ENCODE measurements around the gene PARD3B. TPM values are rescaled to one million over a fixed set of nuclear protein-coding genes. Genes with fewer than 3 reads are reported as not detected.

PARD3B gene
- total RNA-seq, 1 donor from 2014 or later, result 4.5 TPM

- DNase-seq (ENCODE audit: low spot score in 2 of 2), result no peak
- no peak for FAIRE-seq
Measured at GRCh38 chr2:205070889-205071288, 525.6 kb downstream of the PARD3B start.

DNA sequence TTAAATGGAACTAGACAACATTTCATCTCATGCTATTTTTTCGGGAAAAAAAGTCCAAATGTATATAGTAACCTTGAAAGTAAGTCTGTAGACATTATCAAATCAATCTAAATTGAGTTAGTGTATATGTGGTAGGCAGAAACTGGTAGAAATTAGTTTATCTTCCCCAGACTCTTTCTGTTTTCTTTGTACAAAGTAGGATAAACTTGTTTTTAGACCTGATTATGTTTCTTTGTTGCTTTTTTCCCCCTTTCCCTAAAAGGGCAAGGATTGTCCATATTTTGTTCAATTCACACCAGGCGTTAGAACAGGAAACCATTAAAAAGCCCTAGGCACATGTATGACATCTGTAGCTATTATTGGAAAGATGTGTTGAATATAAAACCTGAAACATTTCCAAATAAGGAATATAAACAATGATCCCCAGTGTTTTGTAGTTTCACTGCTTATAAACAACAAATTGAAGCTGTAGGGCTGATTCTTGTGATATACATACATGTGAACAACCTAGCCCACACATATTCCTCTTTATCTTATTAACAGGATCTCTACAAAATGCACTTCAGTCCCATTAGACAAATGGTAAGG is 528.3 kb downstream of the PARD3B start:
- FAIRE-seq (no peak), DNase-seq (ENCODE audit: low spot score in 2 of 2) (no peak)

GRCh38 chr2:205076405-205076804 is 531.1 kb downstream of the PARD3B start:
- FAIRE-seq (no peak), DNase-seq (ENCODE audit: low spot score in 2 of 2) (no peak)

DNA sequence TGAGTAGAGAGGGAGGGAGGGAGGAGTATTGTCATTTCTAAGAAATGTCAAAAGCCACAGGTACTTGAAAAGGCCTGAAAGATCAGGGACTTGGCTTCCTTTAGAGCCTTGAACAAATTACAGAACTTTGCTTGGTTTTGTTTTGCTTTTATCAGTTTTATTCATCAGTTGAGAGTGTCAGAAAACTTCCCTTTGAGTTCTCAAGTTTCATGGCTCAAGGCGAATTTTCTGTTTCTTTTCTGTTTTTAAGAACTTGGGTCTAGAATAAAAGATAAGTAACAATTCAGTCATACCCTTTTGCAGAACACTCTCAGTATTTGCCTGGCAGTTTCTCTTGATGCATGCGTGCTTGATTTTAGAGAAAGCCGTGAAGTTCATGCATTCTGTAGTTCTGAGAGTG is 531.9 kb downstream of the PARD3B start:
- no peak for FAIRE-seq
- no peak for DNase-seq (ENCODE audit: low spot score in 2 of 2)

GRCh38 chr2:205078762-205079161 is 533.5 kb downstream of the PARD3B start:
- no peak for DNase-seq (ENCODE audit: low spot score in 2 of 2)
- no peak for FAIRE-seq

DNA sequence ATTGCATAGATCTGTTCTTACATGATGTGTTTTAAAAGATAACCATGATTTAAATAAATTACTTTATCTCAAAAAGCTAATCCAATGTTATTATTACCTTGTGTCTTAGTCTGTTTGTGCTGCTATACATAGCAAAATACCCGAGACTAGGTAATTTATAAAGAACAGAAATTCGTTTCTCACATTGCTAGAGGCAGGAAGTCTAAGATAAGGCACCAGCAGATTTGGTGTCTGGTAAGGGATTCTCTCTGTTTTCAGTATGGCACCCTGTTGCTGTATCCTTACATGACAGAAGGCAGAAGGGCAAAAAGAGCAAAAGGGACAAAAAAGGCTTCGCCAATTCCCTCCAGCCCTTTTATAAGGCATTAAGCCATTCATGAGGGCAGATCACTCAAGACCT is 533.9 kb downstream of the PARD3B start:
- no peak for FAIRE-seq
- DNase-seq (ENCODE audit: low spot score in 2 of 2), result no peak

DNA sequence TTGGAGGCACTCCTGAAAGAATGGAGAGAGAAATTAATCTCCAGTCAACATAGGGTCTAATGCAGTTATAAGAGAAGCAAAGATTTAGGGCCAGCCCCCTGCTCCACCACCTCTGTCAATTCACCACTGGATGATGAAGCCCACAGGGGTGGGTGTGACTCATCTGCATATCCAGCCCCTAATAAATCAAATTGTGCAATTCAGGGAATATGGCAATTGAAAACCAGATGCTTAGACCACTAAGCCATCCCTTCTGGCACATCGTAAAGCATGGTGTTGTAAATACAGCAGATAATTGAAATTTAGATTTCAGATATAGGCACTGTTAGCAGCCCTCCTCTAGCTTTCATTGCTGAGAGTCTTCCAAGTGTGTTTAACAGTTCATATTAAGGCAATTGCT is 541.4 kb downstream of the PARD3B start:
- DNase-seq (ENCODE audit: low spot score in 2 of 2), result no peak

GRCh38 chr2:205087862-205088261 is 542.6 kb downstream of the PARD3B start:
- FAIRE-seq, result no peak
- DNase-seq (ENCODE audit: low spot score in 2 of 2), result no peak

More for the DNA sequence above, 541.4 kb downstream of the PARD3B start:
- FAIRE-seq, result no peak

DNA sequence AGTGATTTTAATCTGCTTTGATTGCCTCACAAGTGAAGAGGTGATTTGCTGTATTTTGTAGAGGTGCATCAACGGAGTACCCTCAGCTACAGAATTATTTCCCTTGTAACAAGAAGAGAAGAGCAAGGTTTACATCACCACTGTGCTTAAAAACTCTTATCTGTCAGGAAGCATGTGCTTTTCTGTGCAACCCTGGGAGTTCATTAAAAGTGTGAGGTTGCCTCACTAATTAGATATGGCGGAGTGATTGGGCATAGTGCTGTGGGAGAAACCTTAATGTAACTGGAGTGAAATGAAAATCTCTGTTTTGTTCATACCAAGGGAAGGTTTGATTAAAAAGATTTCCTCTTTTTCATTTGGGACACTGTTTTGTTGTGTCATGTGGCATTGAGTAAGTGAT is 544.7 kb downstream of the PARD3B start:
- DNase-seq (ENCODE audit: low spot score in 2 of 2), result no peak
- FAIRE-seq, result no peak

DNA sequence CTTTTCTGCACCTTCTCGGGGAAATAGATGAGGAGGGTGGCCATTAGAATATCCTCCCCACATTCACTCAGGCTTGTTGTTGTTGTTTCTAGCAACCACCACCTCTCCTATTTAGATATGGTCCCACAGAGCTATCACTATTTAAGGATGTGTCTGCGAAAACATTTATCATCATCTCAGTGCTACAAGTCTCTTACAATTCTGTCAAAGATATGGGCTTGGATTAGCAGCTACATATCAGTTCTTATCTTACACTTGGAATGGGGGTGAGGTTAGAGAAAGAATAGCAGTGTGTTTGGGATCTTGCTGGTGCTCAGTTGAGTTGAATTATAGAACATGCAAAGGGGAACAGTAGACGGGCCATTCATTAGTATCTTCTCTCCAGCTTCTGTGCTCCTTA is 546.1 kb downstream of the PARD3B start:
- FAIRE-seq (no peak), DNase-seq (ENCODE audit: low spot score in 2 of 2) (no peak)

GRCh38 chr2:205094031-205094430 is 548.8 kb downstream of the PARD3B start:
- DNase-seq (ENCODE audit: low spot score in 2 of 2) (no peak), FAIRE-seq (no peak)

- FAIRE-seq (no peak), DNase-seq (ENCODE audit: low spot score in 2 of 2) (no peak)
Measured at GRCh38 chr2:205103699-205104098, 558.4 kb downstream of the PARD3B start.

- DNase-seq (ENCODE audit: low spot score in 2 of 2) (no peak), FAIRE-seq (no peak)
Measured at GRCh38 chr2:205107810-205108209, 562.5 kb downstream of the PARD3B start.

DNA sequence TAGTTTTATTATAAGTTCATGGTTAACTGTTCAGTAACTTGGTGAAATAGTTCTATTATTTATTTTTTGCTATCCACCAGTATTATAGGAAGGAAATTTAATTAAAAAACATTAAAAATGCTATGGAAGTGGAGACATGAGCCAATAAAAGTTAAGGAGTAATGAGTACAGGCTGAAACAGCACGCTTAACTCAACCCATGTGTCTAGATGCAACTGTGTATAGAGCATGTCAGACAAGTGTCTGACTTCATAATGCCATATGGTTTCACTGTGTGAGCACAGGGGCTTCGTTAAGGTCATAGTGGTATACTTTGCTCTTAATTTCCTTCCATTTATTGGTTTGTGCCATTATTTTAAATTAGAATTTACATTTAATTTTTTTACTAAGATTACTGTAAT is 570.2 kb downstream of the PARD3B start:
- FAIRE-seq (no peak), DNase-seq (ENCODE audit: low spot score in 2 of 2) (no peak)

DNA sequence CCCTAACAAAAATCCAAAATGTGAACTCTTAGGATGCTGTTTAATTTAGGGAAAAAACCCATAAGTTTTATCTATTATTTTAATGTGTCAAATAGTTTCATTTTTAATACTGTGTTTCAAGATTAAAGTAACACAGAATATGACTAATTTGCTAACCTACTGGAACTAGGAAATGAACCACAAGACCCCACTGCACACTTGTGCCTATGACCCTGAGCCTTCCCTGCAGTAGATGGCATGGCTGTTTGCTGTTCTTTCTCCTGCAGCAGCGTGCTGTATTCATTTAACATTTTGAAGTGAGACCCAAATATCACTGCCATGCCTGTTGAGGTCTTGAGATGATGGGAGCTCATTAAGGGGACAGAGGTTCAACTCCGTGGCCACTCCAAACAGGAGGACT is 571.9 kb downstream of the PARD3B start:
- FAIRE-seq, result no peak
- DNase-seq (ENCODE audit: low spot score in 2 of 2), result no peak

GRCh38 chr2:205119136-205119535 is 573.9 kb downstream of the PARD3B start:
- DNase-seq (ENCODE audit: low spot score in 2 of 2) (no peak), FAIRE-seq (no peak)

DNA sequence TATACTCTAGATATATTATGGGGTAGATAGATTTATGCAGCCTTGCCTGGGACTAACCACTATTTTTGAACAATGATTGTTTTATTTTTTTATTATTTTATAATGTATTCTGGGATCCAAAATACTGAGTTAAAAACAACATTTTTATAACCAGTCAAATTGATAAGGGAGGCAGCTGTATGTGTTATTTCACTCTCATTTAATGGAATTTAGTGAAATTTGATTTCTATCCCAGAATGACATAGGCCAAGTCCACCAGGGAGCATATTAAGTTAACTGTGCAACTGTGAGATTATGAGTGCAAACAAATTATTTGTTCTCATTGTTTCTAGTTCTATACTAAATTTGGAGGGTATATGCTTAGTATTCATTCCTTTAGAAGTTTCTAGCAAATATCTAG is 583.5 kb downstream of the PARD3B start:
- FAIRE-seq (no peak), DNase-seq (ENCODE audit: low spot score in 2 of 2) (no peak)

DNA sequence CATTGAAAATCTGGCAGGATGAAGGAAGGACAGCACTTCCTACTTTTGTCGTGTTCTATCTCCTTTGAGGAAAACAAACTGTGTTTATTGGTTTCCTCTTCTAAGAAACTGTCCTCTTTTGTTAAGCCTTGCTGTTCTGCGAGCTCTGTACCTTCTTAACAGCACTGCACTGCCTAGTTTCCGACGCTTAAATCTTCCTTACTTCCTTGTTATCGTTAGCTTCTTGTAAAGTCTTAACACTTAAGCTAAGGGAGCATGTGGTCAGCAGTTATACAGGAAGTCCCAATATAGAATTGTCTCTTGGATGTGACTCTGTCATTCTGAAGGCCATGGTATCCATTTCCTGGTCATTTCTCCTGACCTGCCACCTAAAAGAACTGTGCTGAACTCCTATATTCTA is 584.3 kb downstream of the PARD3B start:
- no peak for FAIRE-seq

GRCh38 chr2:205130111-205130829 is 585.0 kb downstream of the PARD3B start:
- FAIRE-seq (no peak), DNase-seq (ENCODE audit: low spot score in 2 of 2) (no peak)

More for the DNA sequence above, 584.3 kb downstream of the PARD3B start:
- DNase-seq (ENCODE audit: low spot score in 2 of 2), result no peak

GRCh38 chr2:205133544-205133943 is 588.3 kb downstream of the PARD3B start:
- no peak for DNase-seq (ENCODE audit: low spot score in 2 of 2)
- no peak for FAIRE-seq

DNA sequence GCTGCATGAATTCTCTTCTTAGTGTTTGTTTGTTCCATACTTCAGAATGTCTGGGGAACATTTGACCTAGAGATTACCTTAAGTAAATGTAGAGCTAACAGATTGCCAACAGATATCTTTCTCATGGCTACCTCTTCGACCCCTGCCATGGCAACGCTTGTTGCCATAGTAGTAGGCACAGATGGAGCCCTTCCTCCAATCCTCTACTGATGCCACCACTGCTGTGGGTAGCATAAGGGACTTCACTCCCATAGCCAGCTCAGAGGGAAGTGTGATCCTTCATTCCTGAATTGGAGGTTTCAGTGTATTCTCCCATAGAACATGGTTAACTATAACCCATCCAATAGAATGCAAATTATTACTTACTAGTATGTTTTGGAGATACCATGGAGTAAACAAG is 593.5 kb downstream of the PARD3B start:
- DNase-seq (ENCODE audit: low spot score in 2 of 2), result no peak
- no peak for FAIRE-seq

GRCh38 chr2:205139822-205140463 is 594.7 kb downstream of the PARD3B start:
- DNase-seq (ENCODE audit: low spot score in 2 of 2) (no peak), FAIRE-seq (no peak)

Measured in frontal cortex (tissue), 4 donors.